ENCODE data around the gene NUDT13. TPM values are rescaled to one million over a fixed set of nuclear protein-coding genes. Genes with fewer than 3 reads are reported as not detected.

NUDT13 gene
- polyA plus RNA-seq, 2 of the 4 experiments (the other 2 are of a cell fraction), result 3.8 to 4.9 TPM

DNA sequence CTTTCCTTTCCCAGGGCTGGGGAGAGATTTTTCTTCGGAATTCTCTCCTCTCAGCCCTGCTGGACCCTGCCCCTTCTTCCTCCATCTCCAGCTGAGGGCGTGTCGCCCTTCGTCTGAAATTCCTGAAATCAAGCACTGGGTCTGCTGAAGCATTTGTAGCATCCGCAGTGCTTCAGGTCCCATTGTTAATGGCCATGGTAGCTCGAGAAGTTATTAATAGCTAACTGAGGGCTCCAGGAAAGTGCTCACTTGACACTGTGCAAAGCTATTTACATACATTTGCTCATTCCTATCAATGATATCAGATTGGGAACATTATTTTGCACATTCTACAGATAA is 58.2 kb downstream of the NUDT13 start:
- Histone ChIP-seq H3K4me1 (0 out of 3 replicates have a peak, but pooled peaks cover 6% of the 10 kb centered on the region), H3K4me2 (peak overlapping the region; percentile 94), H3K27ac (peak overlapping the region; percentile 77 to 95), H3K4me3 (peak overlapping the region; percentile 68), H3K9me3 (no peaks in the 10 kb centered on the region)
- CTCF ChIA-PET, result interaction anchor here (0.9 to 2.0 kb wide), 4 partner anchors 10 to 78 kb away, joined by 5 to 14 read pairs (median 8); partner anchors contain the start of gene DNAJC9
- POLR2A ChIA-PET, result interaction anchor here (0.5 to 1.9 kb wide), 6 partner anchors 13 to 342 kb away, joined by 3 to 13 read pairs (median 7); partner anchors contain the start of genes DNAJC9 and P4HA1
- 0% methylated on average over 6 of the region's 6 CpGs for WGBS (ENCODE audit: missing lambda C conversion rate)
- peak; percentile 62 to 68 for DNase-seq (ENCODE audit: low read depth in 1 of 2, low spot score in 1 of 2)
- no peak for TF ChIP-seq HDAC2 (IDR thresholded peaks at IDR 0.05)
- no peak for TF ChIP-seq EP300 (IDR thresholded peaks at IDR 0.05)
- TF ChIP-seq FOXS1 (CRISPR knock-in tag; IDR thresholded peaks at IDR 0.05), result no peak
- peak; percentile 77; a peak in 5 of 6 replicates for ATAC-seq
- FAIRE-seq, result no peak

DNA sequence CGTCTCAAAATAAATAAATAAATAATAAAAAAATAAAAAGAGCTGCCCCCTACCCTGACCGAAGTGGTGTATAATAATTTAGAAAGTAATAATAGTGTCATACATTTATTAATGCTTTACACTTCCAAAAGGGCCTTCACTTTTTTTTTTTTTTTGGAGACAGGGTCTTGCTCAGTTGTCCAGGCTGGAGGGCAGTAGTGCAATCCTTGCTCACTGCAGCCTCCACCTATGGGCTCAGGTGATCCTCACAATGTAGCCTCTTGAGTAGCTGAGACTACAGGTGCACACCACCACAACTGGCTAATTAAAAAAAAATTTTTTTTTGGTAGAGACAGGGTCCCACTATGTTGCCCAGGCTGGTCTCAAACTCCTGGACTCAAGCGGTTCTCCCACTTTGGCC is 59.1 kb downstream of the NUDT13 start:
- no peaks in the 10 kb centered on the region for H3K9me3 ChIP-seq
- no peak for ATAC-seq
- no peak for FAIRE-seq
- no peak for DNase-seq (ENCODE audit: low read depth in 1 of 2, low spot score in 1 of 2)
- ChIA-PET CTCF (interaction anchor here (0.7 to 4.0 kb wide), 5 partner anchors 11 to 238 kb away, joined by 3 to 19 read pairs (median 9); partner anchors contain the start of gene P4HA1), POLR2A (interaction anchor here (1.9 kb wide), 1 partner anchor 73 kb away, joined by 13 read pairs; the partner anchor contains the start of gene P4HA1)
- TF ChIP-seq HDAC2 (IDR thresholded peaks at IDR 0.05), result no peak
- TF ChIP-seq MAFK (IDR thresholded peaks at IDR 0.05; ENCODE audit: partially characterized antibody), result no peak
- TF ChIP-seq KDM1A (IDR thresholded peaks at IDR 0.05; ENCODE audit: low read depth), result no peak
- TF ChIP-seq HEYL (CRISPR knock-in tag; IDR thresholded peaks at IDR 0.05), result no peak
- no peak for TF ChIP-seq TFCP2L1 (CRISPR knock-in tag; IDR thresholded peaks at IDR 0.05)
- TF ChIP-seq, protein P1, sequence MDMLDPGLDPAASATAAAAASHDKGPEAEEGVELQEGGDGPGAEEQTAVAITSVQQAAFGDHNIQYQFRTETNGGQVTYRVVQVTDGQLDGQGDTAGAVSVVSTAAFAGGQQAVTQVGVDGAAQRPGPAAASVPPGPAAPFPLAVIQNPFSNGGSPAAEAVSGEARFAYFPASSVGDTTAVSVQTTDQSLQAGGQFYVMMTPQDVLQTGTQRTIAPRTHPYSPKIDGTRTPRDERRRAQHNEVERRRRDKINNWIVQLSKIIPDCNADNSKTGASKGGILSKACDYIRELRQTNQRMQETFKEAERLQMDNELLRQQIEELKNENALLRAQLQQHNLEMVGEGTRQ (IDR thresholded peaks at IDR 0.05), result no peak
- TF ChIP-seq RAD21 (conservative IDR thresholded peaks at IDR 0.05 in 1 of 2, IDR thresholded peaks at IDR 0.05 in 1 of 2), result no peak
- TF ChIP-seq NPAS2 (CRISPR knock-in tag; IDR thresholded peaks at IDR 0.05; ENCODE audit: borderline replicate concordance), result no peak
- TF ChIP-seq GATA3 (IDR thresholded peaks at IDR 0.05; ENCODE audit: borderline replicate concordance), result no peak
- TF ChIP-seq ZSCAN20 (CRISPR knock-in tag; IDR thresholded peaks at IDR 0.05), result no peak
- no peak for TF ChIP-seq PHF8 (IDR thresholded peaks at IDR 0.05; ENCODE audit: borderline replicate concordance, low read depth)
- TF ChIP-seq ZNF302 (CRISPR knock-in tag; IDR thresholded peaks at IDR 0.05), result no peak
- no peak for TF ChIP-seq RARB (CRISPR knock-in tag; IDR thresholded peaks at IDR 0.05)
- TF ChIP-seq KDM5A (IDR thresholded peaks at IDR 0.05), result no peak
- no peak for TF ChIP-seq HOXB13 (CRISPR knock-in tag; IDR thresholded peaks at IDR 0.05; ENCODE audit: low read depth)
- TF ChIP-seq JUNB (IDR thresholded peaks at IDR 0.05), result no peak
- no peak for TF ChIP-seq BHLHE40 (IDR thresholded peaks at IDR 0.05; ENCODE audit: low read depth, low read length)
- TF ChIP-seq, protein P2, sequence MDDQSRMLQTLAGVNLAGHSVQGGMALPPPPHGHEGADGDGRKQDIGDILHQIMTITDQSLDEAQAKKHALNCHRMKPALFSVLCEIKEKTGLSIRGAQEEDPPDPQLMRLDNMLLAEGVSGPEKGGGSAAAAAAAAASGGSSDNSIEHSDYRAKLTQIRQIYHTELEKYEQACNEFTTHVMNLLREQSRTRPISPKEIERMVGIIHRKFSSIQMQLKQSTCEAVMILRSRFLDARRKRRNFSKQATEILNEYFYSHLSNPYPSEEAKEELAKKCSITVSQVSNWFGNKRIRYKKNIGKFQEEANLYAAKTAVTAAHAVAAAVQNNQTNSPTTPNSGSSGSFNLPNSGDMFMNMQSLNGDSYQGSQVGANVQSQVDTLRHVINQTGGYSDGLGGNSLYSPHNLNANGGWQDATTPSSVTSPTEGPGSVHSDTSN (IDR thresholded peaks at IDR 0.05), result no peak
- 82% methylated on average over 3 of the region's 3 CpGs for WGBS (ENCODE audit: missing lambda C conversion rate)
- no peak overlapping the region; a peak in 1 of 6 replicates for H3K27ac ChIP-seq
- peak overlapping the region; percentile 94 for H3K4me2 ChIP-seq
- H3K4me3 ChIP-seq, result peak overlapping the region; percentile 68; the same call in 2 of the 3 replicates
- 0 out of 3 replicates have a peak, but pooled peaks cover 6% of the 10 kb centered on the region for H3K4me1 ChIP-seq

DNA sequence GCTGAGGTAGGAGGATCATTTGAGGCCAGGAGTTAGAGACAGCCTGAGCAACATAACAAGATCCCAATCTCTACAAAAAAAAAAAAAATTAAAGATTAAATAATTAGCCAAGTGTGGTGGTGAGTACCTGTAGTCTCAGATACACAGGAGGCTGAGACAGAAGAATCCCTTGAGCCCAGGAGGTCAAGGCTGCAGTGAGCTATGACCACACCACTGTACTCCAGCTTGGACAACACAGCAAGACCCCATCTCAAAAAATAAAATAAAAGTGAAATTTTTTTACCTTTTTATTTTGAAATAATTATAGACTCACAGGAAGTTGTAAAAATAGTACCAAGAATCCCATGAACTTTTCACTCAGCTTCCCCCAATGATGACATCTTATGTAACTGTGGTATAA is 62.6 kb downstream of the NUDT13 start:
- ATAC-seq (no peak), FAIRE-seq (no peak), DNase-seq (ENCODE audit: low read depth in 1 of 2, low spot score in 1 of 2) (no peak)
- CTCF ChIA-PET, result interaction anchor here (0.7 to 4.0 kb wide), 3 partner anchors 14 to 1074 kb away, joined by 3 to 19 read pairs (median 3); partner anchors contain the start of gene NUDT13
- Histone ChIP-seq H3K9me3 (no peaks in the 10 kb centered on the region), H3K4me3 (no peak overlapping the region), H3K27ac (no peak overlapping the region), H3K4me2 (no peak overlapping the region), H3K4me1 (0 out of 3 replicates have a peak, but pooled peaks cover 6% of the 10 kb centered on the region)
- POLR2A ChIA-PET, result no interaction called here
- TF ChIP-seq, protein P2 (IDR thresholded peaks at IDR 0.05), result no peak
- no peak for TF ChIP-seq SMC3 (IDR thresholded peaks at IDR 0.05)
- TF ChIP-seq, protein P1 (IDR thresholded peaks at IDR 0.05), result no peak
- TF ChIP-seq KDM5A (IDR thresholded peaks at IDR 0.05), result no peak
- no peak for TF ChIP-seq RARB (CRISPR knock-in tag; IDR thresholded peaks at IDR 0.05)
- TF ChIP-seq MYC (IDR thresholded peaks at IDR 0.05; ENCODE audit: borderline replicate concordance, low read length), result no peak
- no peak for TF ChIP-seq HOXB13 (CRISPR knock-in tag; IDR thresholded peaks at IDR 0.05; ENCODE audit: low read depth)
- TF ChIP-seq MAFK (IDR thresholded peaks at IDR 0.05; ENCODE audit: partially characterized antibody), result no peak
- TF ChIP-seq SREBF2 (IDR thresholded peaks at IDR 0.05), result no peak
- TF ChIP-seq FOSB (CRISPR knock-in tag; IDR thresholded peaks at IDR 0.05), result no peak
- TF ChIP-seq ZSCAN20 (CRISPR knock-in tag; IDR thresholded peaks at IDR 0.05), result no peak
- TF ChIP-seq, protein P3, sequence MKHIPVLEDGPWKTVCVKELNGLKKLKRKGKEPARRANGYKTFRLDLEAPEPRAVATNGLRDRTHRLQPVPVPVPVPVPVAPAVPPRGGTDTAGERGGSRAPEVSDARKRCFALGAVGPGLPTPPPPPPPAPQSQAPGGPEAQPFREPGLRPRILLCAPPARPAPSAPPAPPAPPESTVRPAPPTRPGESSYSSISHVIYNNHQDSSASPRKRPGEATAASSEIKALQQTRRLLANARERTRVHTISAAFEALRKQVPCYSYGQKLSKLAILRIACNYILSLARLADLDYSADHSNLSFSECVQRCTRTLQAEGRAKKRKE (CRISPR knock-in tag; IDR thresholded peaks at IDR 0.05; ENCODE audit: low read depth), result no peak
- TF ChIP-seq, protein P4, sequence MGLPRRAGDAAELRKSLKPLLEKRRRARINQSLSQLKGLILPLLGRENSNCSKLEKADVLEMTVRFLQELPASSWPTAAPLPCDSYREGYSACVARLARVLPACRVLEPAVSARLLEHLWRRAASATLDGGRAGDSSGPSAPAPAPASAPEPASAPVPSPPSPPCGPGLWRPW (IDR thresholded peaks at IDR 0.05), result no peak
- no peak for TF ChIP-seq NFE2L2 (conservative IDR thresholded peaks at IDR 0.05; ENCODE audit: low read length)
- TF ChIP-seq ZC3H11A (IDR thresholded peaks at IDR 0.05), result no peak
- TF ChIP-seq CHD4 (IDR thresholded peaks at IDR 0.05; ENCODE audit: borderline replicate concordance), result no peak
- TF ChIP-seq CBX8 (IDR thresholded peaks at IDR 0.05), result no peak
- TF ChIP-seq RCOR1 (IDR thresholded peaks at IDR 0.05; ENCODE audit: low read depth, low read length), result no peak
